ENCODE measurements around the gene SOX8. TPM values are rescaled to one million over a fixed set of nuclear protein-coding genes. Genes with fewer than 3 reads are reported as not detected.

SOX8 gene
- total RNA-seq, 1 donor from 2014 or later = 0.98 TPM

DNA sequence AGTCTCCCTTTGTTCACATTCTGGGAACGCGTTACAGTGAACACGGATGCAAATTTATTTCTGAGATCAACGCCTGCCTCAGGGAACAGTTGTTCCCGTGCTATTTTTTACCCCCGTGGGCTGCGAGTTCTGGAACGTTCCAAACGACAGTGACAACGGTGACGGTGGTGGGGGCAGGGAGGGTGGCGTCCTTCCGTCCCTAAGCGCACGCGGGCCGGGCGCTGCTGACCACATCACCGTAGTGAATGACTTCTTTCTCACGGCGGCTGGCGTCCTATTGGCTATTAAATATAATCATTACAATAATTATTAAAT lies 45.9 kb downstream of the SOX8 start:
- Histone ChIP-seq H3K4me2 (ENCODE audit: low read length) (no peak overlapping the region), H3K4me1 (ENCODE audit: insufficient read depth, low read length) (no peaks in the 10 kb centered on the region), H3K4me3 (ENCODE audit: insufficient read depth, low read depth, low read length) (no peak overlapping the region), H3K79me2 (ENCODE audit: insufficient read depth, low read length) (no peaks in the 10 kb centered on the region), H2AFZ (ENCODE audit: low read depth, low read length) (no peak overlapping the region), H3K9me3 (ENCODE audit: insufficient read depth, low read depth, low read length) (no peaks in the 10 kb centered on the region), H3K27me3 (ENCODE audit: insufficient read depth, low read length) (peaks cover 25% of the 10 kb centered on the region), H3K27ac (ENCODE audit: low read depth, low read length) (no peak overlapping the region), H4K20me1 (ENCODE audit: insufficient read depth, low read length) (no peaks in the 10 kb centered on the region), H3K36me3 (ENCODE audit: insufficient read depth, low read length) (no peaks in the 10 kb centered on the region), H3K9ac (ENCODE audit: low read length) (no peak overlapping the region)
- DNase-seq (ENCODE audit: low read depth) (no peak), FAIRE-seq (no peak)
- H3K36me3 Mint-ChIP-seq (ENCODE audit: low read depth, unreplicated experiment) = no peaks in the 10 kb centered on the region
- TF ChIP-seq, protein P1, sequence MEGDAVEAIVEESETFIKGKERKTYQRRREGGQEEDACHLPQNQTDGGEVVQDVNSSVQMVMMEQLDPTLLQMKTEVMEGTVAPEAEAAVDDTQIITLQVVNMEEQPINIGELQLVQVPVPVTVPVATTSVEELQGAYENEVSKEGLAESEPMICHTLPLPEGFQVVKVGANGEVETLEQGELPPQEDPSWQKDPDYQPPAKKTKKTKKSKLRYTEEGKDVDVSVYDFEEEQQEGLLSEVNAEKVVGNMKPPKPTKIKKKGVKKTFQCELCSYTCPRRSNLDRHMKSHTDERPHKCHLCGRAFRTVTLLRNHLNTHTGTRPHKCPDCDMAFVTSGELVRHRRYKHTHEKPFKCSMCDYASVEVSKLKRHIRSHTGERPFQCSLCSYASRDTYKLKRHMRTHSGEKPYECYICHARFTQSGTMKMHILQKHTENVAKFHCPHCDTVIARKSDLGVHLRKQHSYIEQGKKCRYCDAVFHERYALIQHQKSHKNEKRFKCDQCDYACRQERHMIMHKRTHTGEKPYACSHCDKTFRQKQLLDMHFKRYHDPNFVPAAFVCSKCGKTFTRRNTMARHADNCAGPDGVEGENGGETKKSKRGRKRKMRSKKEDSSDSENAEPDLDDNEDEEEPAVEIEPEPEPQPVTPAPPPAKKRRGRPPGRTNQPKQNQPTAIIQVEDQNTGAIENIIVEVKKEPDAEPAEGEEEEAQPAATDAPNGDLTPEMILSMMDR (IDR thresholded peaks at IDR 0.05; ENCODE audit: insufficient read depth, low read depth, low read length) = no peak
- no peak for TF ChIP-seq EZH2 (IDR thresholded peaks at IDR 0.05; ENCODE audit: insufficient read depth, low read length)
- no peaks in the 10 kb centered on the region for H3K4me1 Mint-ChIP-seq (ENCODE audit: low read depth, unreplicated experiment)
- no peaks in the 10 kb centered on the region for H3K9me3 Mint-ChIP-seq (ENCODE audit: unreplicated experiment)
- no peak overlapping the region for H3K4me3 Mint-ChIP-seq (ENCODE audit: unreplicated experiment)
- H3K27ac Mint-ChIP-seq (ENCODE audit: unreplicated experiment) = no peak overlapping the region
- peaks cover 33% of the 10 kb centered on the region for H3K27me3 Mint-ChIP-seq (ENCODE audit: low read depth, unreplicated experiment)

DNA sequence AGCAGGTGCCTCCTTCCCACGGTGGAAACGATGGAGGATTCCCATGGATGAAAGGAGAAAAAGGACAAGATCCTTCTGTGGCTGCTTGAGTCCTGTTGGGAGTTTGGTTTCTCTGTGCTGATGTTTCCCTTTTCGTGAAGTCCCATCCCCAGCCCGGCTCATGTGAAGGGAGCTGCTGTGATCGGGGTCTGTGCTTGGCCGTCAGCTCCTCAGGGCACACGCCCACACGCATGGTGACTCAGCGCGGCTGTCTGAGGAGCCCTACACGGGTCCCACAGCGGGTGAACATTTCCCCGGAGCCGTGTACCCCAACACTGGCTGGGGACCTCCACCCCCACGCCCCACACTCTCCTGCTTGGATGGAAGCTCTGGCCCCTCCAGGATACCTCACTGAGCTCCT lies 46.5 kb downstream of the SOX8 start:
- H3K4me1 ChIP-seq (ENCODE audit: insufficient read depth, low read length) = no peaks in the 10 kb centered on the region

DNA sequence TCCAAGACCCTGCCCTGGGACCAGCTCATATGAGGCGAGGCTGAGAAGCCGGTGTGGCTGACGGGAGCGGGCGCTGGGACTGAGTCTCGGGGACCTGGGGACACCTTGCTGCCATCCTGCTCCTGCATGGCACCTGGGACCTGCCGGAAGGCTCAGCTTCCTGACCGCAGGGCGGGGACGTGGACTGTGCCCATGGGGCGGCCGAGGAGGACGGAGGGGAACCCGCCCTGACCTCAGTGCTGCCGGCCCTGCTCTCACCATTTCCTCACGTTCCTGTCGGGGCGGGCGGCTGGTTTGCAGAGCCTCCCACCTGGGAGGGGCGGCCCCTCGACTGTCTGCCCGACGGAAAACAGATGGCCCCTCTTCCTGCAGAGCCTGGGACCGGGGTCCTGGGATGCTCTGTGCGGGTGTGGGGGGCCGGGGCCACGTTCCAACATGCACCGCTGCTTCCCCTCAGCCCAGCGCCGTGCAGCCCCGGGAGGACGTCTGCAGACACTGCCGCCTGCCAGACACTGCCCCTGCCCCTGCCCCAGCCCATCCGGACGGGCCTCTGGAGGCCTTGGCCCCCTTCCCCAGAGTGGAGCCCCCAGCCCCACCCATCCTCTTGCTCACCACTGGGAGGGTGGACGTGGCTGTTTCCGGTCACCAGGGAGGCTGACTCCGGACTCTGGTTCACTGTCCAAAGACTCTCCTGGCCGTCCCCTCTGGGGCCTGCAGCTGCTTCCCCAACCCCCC lies 47.1 kb downstream of the SOX8 start:
- H3K4me2 ChIP-seq (ENCODE audit: low read length) = no peak overlapping the region
- no peaks in the 10 kb centered on the region for H3K9me3 Mint-ChIP-seq (ENCODE audit: unreplicated experiment)
- H2AFZ ChIP-seq (ENCODE audit: low read depth, low read length) = no peak overlapping the region
- no peak overlapping the region for H3K9ac ChIP-seq (ENCODE audit: low read length)
- H3K27ac Mint-ChIP-seq (ENCODE audit: unreplicated experiment) = no peak overlapping the region
- H3K9me3 ChIP-seq (ENCODE audit: insufficient read depth, low read depth, low read length) = peaks cover 9% of the 10 kb centered on the region
- TF ChIP-seq, protein P1 (IDR thresholded peaks at IDR 0.05; ENCODE audit: insufficient read depth, low read depth, low read length) = no peak
- TF ChIP-seq EZH2 (IDR thresholded peaks at IDR 0.05; ENCODE audit: insufficient read depth, low read length) = no peak
- H3K79me2 ChIP-seq (ENCODE audit: insufficient read depth, low read length) = no peaks in the 10 kb centered on the region
- H3K27ac ChIP-seq (ENCODE audit: low read depth, low read length) = no peak overlapping the region
- H3K4me3 ChIP-seq (ENCODE audit: insufficient read depth, low read depth, low read length) = no peak overlapping the region
- DNase-seq (ENCODE audit: low read depth) (no peak), FAIRE-seq (no peak)
- no peaks in the 10 kb centered on the region for H3K4me1 ChIP-seq (ENCODE audit: insufficient read depth, low read length)
- H3K36me3 Mint-ChIP-seq (ENCODE audit: low read depth, unreplicated experiment) = no peaks in the 10 kb centered on the region
- no peaks in the 10 kb centered on the region for H3K4me1 Mint-ChIP-seq (ENCODE audit: low read depth, unreplicated experiment)
- H3K27me3 ChIP-seq (ENCODE audit: insufficient read depth, low read length) = peaks cover 25% of the 10 kb centered on the region
- H3K4me3 Mint-ChIP-seq (ENCODE audit: unreplicated experiment) = no peak overlapping the region
- H3K36me3 ChIP-seq (ENCODE audit: insufficient read depth, low read length) = no peaks in the 10 kb centered on the region
- no peaks in the 10 kb centered on the region for H4K20me1 ChIP-seq (ENCODE audit: insufficient read depth, low read length)
- peaks cover 29% of the 10 kb centered on the region for H3K27me3 Mint-ChIP-seq (ENCODE audit: low read depth, unreplicated experiment)

More for the DNA sequence above, 46.5 kb downstream of the SOX8 start:
- Mint-ChIP-seq H3K4me1 (ENCODE audit: low read depth, unreplicated experiment) (no peaks in the 10 kb centered on the region), H3K9me3 (ENCODE audit: unreplicated experiment) (no peaks in the 10 kb centered on the region), H3K27me3 (ENCODE audit: low read depth, unreplicated experiment) (peaks cover 33% of the 10 kb centered on the region), H3K27ac (ENCODE audit: unreplicated experiment) (no peak overlapping the region), H3K36me3 (ENCODE audit: low read depth, unreplicated experiment) (no peaks in the 10 kb centered on the region), H3K4me3 (ENCODE audit: unreplicated experiment) (no peak overlapping the region)
- peaks cover 25% of the 10 kb centered on the region for H3K27me3 ChIP-seq (ENCODE audit: insufficient read depth, low read length)
- no peaks in the 10 kb centered on the region for H3K36me3 ChIP-seq (ENCODE audit: insufficient read depth, low read length)
- no peak overlapping the region for H3K4me2 ChIP-seq (ENCODE audit: low read length)
- no peaks in the 10 kb centered on the region for H3K79me2 ChIP-seq (ENCODE audit: insufficient read depth, low read length)
- H3K9ac ChIP-seq (ENCODE audit: low read length) = no peak overlapping the region
- DNase-seq (ENCODE audit: low read depth) = no peak
- no peak overlapping the region for H2AFZ ChIP-seq (ENCODE audit: low read depth, low read length)
- no peak overlapping the region for H3K4me3 ChIP-seq (ENCODE audit: insufficient read depth, low read depth, low read length)
- H4K20me1 ChIP-seq (ENCODE audit: insufficient read depth, low read length) = no peaks in the 10 kb centered on the region
- H3K9me3 ChIP-seq (ENCODE audit: insufficient read depth, low read depth, low read length) = peaks cover 3% of the 10 kb centered on the region
- H3K27ac ChIP-seq (ENCODE audit: low read depth, low read length) = no peak overlapping the region
- FAIRE-seq = no peak
- no peak for TF ChIP-seq EZH2 (IDR thresholded peaks at IDR 0.05; ENCODE audit: insufficient read depth, low read length)
- TF ChIP-seq, protein P1 (IDR thresholded peaks at IDR 0.05; ENCODE audit: insufficient read depth, low read depth, low read length) = no peak
